Stimulated activated CD8-positive, alpha-beta memory T cell treated with anti-CD3 and anti-CD28 coated beads, Interleukin-4, amount 100 ng/mL, for 48 hours (primary cell): ENCODE results near the gene CRADD.
"Not testable (repeated sequence)": the region's sequence is repeated elsewhere in the genome, so short reads cannot be mapped to it uniquely, and the experiment has no call there.

Experiments
- DNase-seq: peaks from one replicate; pipeline ENCODE4 v3.0.0-alpha.2; 2020

CRADD gene

DNA sequence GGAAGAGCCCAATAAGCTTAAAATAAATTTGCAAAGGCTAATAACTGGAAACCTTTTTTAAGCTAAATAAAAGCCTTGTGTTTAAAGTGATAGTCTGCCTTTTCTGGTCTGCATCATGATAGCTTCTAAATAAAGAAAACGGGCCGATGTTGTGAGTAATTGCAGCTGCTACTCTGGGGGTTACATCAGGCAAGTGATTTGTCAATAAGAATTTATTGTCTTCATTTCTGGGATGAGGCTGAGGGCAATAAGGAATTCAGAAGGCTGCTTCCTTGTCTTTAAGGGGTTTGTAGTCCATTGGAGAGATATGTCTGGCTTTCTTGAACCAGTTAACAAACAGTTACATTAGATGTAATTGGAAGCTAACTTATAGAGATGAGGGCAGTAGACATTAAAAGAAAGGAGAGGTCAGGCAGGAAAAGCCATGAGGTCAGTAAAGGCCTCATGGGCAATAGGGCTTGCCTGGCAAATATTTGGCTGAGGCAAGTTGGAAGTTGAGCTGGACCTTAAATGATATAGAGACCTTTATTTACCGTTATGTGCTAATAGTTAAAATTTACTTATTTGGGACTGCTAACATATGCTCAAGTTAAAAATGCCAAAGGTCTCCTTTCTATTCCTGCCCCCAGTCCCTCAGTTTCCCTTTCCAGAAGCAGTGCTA, 85.0 kb downstream of the CRADD start:
- no peak for DNase-seq

DNA sequence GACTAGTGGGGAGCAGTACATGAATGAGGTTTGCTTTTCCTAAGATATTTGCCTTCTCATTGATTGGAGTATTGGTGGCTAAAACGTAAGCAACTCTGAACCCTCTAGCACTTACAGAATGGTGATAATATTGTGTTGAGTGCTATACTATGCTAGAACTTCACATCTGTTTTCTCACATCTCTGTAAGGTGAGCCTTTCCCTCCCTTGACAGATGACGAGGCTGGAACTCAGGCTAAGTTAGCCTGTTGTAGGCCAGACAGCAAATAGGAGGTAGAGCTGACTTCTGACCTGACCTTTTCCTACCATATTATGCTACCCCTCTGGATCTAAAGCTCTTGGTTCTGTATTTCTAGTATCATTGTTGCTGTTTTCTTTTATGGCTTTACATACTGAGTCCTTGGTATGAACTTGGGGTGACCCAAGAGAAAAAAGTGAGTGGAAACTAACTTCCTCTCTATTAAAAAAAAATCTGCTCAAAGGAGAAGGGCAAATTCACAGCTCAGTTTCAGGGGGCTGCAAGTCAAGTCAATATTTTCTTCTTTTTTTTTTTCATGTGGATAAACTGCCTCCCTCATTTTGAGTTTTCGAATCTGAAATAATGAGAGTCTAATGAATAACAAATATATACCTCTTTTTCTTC, 85.9 kb downstream of the CRADD start:
- DNase-seq: no peak

- DNase-seq: no peak
These were observed 86.6 kb downstream of the CRADD start for GRCh38 chr12:93763746-93764147.

DNA sequence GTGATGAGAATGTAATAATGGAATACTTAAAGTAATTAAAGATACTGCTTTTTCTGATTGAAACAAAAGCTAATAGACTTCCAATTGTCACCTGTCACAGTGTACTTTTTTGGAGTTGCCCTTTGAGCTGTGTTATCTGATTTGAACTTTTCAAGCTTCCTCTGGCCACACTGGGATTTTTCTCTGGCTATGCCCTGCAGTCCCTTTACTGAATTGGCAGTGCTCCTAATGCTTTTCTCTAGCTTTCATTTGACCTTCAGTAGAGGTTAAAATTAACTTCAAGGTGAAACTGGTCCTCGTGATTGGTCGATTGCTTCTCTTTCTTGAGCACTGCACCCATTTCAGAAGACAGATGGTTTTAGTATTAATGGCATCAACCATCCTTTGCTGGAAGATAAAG, 89.2 kb downstream of the CRADD start:
- DNase-seq: no peak

GRCh38 chr12:93766796-93767523, 89.8 kb downstream of the CRADD start:
- no peak for DNase-seq

GRCh38 chr12:93767524-93767863, 90.3 kb downstream of the CRADD start:
- no peak for DNase-seq

GRCh38 chr12:93772003-93772700, 95.0 kb downstream of the CRADD start:
- no peak for DNase-seq

DNA sequence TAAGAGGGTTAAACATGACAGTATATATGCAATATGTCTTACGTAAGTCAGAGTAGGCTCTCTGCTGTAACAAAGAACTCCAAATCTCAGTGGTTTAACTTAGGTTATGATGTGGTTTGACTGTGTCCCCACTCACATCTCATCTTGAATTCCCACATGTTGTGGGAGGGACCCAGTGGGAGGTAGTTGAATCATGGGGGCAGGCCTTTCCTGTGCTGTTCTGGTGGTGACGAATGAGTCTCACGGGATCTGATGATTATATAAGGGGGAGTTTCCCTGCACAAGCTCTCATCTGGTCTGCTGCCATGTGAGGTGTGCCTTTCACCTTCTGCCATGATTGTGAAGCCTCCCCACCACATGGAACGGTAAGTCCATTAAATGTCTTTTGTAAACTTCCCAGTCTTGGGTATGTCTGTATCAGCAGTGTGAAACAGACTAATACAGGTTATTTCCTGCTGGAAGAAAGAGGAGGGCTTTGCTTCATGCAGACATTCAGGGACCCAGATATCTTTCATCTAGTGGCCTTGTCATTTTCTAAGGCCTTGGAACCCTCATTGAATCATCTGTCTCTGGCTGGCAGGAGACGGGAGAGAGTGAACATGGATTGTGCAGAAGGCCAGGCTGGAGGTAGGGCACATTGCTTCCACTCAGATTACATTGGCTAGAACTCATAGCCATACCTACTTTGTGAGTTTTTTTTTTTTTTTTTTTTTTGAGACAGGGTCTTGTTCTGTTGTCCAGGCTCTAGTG, 96.1 kb downstream of the CRADD start:
- DNase-seq: peak; percentile 60

- DNase-seq: no peak
These were observed 99.4 kb downstream of the CRADD start for GRCh38 chr12:93776581-93777018.

GRCh38 chr12:93777254-93777653, 100.1 kb downstream of the CRADD start:
- no peak for DNase-seq

- no peak for DNase-seq
These were observed 101.1 kb downstream of the CRADD start for GRCh38 chr12:93778306-93778705.

DNA sequence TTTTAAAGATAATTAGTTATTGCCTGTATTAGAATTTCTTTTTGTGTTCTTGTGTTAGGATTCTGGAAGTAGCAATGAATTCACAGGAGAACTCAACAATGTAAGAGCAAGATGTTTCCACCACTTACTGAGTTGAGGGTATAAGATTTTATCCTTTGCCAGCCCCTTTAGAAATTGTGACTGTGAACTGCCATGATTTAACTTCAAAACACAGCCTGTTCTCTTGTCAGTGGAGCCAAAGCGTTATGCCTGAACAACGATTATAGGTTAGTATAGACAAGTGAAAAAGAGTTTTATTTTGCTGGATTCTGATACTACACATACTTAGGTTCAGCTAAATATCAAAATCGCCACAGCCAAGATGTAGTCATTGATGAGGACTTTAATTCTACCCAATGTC, 101.6 kb downstream of the CRADD start:
- DNase-seq: no peak

GRCh38 chr12:93780101-93780641, 103.0 kb downstream of the CRADD start:
- no peak for DNase-seq

GRCh38 chr12:93780886-93781285, 103.7 kb downstream of the CRADD start:
- DNase-seq: peak; percentile 32

DNA sequence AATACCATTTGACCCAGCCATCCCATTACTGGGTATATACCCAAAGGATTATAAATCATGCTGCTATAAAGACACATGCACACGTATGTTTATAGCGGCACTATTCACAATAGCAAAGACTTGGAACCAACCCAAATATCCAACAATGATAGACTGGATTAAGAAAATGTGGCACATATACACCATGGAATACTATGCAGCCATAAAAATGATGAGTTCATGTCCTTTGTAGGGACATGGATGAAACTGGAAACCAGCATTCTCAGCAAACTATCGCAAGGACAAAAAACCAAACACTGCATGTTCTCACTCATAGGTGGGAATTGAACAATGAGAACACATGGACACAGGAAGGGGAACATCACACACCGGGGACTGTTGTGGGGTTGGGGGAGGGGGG, 104.8 kb downstream of the CRADD start:
- DNase-seq: not testable (repeated sequence)

GRCh38 chr12:93782853-93783252, 105.7 kb downstream of the CRADD start:
- no peak for DNase-seq

- DNase-seq: peak; percentile 57
These were observed 106.7 kb downstream of the CRADD start for GRCh38 chr12:93783832-93784231.

DNA sequence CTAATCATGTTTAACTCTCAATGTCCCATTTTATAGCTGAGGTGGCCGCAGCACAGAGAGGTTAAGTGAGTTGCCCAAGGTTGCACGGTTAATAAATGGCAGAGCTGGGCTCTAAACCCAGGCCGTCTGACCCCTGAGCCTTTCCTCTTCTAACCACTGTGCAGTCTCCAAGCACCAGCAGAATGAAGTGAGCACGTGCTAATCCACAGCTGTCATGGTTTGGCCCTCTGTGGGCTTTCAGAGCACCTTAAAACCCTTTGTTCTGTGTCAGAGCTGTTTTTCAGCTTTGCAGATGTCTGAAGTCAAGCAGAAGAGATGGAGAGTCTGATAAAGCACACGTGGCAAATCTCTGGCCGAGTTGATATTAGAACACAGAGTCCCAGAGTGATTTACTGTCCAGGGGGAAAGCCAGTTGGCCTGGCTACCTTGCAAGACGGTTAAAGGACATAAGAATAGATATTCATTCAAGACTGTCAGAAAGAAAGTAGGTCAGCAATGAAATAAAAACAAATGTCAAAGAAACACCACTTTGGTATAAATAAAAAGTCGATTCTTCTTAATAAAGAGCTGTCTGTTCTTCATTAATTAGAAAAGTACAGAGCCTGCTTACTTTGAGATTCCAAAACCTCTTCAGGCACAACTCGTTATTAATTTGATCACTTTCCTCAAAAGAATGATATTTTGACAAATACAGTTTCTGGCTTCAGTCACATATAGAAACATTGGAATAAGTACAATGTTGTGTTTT, 107.3 kb downstream of the CRADD start:
- DNase-seq: peak; percentile 34

- peak; percentile 58 for DNase-seq
These were observed 108.3 kb downstream of the CRADD start for GRCh38 chr12:93785249-93786010.

GRCh38 chr12:93786656-93787397, 109.7 kb downstream of the CRADD start:
- no peak for DNase-seq
